ENCODE measurements around the gene PRCD.
"Not testable (repeated sequence)": the region's sequence is repeated elsewhere in the genome, so short reads cannot be mapped to it uniquely, and the experiment has no call there.

The PRCD gene

DNA sequence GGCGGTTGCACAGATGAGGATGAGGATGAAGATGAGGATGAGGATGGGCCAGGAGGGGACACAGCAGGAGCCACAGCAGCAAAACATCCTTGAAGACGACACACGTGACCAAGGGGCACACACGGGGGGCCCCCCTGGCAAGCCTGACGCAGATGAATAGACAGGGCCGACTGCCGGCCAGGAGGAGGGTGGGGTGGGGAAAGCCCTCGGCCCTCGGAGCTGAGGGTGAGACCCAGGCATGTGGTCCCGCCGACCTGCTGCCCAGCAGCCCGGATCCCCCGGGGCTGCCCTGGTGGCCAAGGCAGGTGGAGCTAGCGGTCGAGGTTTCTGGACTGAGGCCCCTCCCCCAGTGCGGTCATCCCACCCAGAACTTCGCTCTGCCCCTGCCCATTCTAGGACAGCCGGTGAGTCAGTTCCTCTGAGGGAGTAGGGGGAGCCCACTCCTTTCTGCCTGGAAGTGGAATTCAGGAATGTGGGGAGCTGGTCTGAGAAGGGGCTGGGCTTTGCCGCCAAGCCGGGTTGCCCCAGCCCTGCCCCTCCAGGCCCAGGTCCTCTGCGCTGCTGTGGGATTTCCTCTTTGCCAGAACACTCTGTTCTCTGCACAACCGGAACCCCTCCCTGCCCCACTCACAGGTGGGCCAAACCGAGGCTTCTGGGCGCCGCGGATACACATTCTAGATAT lies 12.3 kb upstream of the PRCD start:
- DNase-seq (ENCODE audit: low read depth), result no peak

DNA sequence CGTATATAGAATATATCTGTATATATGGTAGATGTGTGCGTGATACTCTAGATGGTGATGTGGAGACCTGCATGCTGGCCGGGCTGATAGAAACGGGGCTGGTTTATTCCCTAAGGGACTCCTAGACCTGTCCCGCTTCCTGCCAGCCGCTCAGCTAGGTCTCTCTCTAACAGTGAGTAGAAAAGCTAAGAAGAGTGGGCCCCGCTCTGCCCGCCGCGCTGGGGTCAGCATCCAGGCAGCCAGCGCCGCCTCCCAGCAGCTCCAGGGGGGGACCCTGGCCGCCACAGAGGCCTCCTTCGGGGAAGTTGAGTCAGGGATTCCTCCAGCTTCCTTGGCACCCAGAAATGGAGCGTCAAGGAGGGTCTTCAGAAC lies 11.7 kb upstream of the PRCD start:
- DNase-seq (ENCODE audit: low read depth), result no peak

DNA sequence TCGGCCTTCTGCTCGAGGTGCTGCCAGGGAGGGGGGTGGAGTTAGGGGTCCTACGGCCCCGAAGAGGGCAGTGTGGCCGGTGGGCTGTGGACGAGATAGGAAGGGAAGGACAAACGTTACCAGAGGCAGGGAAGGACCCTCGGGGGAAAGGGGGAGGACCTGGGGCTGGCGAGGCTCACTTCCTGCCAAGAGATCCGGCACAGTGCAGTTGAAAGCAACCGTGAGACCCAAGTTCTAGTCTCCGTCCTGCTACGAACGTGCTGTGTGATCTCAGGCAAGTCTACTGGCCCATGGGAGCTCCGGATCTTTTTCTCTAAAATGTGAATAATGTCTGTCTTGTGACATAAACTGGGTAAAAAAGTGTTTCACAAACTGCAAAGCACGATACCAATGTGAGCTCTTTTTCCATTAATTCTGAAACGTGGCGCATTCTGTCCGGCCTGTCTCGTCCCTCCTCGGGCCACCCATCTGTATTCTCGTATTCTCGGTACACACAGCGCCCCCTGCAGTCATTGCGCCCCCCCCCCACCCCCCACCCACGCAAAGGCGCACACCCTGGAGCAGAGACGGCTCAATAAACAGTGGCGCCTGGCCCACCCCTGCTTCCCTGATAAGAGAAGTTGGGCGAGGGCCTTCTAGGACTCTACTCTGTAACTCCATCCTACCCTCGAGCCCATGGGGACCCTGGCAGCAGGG lies 11.2 kb upstream of the PRCD start:
- DNase-seq (ENCODE audit: low read depth), result no peak

DNA sequence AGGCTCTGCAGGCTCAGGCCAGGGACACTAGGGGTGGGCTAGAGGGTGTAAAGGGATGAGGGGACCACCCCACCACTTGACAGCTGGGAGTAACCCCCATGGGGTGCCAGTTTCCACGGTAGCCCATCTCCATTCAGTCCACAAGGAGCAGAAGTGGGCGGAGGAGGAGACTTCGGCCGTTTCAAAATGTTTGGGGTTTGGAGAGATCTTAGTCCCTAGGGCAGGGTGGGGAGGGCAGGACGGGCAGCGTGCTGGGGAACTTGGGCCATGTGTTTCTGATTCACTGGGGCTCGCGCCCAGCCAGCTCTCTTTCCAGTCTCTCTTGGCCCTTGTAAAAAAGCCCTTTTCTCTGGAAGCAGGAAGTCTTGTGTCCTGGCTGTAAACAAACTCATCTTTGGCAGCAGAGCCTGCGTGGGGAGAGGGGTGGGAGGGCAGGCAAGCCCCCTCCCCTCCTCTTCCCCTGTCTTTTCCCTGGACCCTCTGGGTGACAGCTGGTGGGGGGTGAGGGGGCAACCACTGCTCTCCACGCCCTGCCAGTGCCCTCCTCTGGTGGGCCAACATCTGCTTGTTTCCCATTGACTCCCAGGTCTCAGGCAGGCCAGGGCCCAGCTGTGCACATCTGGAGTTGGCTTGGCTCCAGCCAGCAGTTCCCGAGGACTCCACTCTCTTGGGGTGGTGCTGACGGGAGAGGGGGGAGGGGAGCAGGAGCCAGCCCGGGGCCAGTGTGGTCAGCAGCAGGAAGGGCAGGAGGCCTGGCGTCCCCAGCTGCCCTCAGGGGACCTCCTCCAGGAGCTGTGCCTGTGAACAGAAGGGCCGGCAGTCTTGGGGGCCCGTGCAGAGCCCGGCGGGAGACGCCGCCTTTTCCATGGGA lies 10.4 kb upstream of the PRCD start:
- peak; percentile 78 for DNase-seq (ENCODE audit: low read depth)

DNA sequence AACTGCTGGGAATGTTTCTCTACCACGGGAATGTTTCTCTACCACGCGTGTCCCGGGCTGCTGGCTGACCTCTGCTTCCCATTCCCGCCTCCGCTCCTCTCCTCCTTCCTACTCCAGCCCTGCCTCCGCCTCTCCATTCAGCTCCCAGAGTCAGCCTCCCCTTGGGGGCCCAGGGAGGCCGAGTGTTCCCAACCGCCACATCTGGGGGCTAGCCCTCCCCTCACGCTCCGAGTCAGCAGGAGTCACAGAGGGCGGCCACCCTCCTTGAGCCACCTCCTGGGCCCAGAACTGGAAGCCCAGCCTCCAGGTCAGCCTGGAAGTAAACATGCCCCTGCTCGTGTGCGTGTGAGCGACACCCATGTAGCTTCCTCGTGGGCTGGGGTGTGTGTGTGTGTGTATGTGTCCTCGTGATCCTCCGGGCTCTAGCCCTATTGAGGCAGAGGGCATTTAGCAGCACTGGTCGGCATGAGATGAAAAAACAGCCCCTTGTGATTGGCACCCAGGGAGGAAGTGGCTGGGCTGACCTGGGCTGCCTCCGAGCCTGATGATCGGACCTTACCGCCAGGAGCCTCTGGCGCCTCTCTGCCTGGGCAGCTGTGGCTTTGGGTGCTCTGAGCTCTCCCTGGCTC lies 9.6 kb upstream of the PRCD start:
- no peak for DNase-seq (ENCODE audit: low read depth)

DNA sequence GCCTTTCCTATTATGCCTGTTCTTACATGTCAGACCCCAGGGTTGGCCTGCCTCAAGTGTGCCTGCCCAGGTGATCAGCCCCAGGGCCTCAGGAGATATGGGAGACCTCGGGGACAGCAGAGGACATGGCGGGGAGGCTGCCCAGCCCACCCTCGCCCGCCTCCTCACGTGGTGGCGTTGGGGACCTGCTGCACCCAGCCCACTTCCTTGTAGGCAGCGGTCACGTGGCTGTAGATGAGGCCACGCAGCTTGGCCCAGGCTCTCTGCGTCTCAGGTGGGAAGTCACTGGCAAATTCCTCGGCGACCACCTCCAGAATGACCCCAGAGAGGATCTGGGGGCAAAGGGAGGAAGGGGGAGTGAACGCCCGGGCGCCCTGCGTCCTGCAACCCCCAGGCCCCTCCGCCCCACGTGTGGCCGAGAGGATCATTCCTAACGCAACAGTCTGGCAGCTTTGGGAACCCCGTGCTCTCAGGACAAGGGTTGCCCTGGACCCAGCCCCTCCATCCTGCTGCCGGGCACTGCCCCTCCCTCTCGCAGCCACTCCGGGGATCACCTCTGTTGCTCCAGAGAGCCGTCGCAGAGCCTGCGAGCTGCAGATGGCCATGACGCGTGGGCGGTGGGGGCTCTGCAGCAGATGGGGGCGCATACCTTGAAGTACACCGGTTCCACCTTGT lies 8.9 kb upstream of the PRCD start:
- DNase-seq (ENCODE audit: low read depth), result no peak

DNA sequence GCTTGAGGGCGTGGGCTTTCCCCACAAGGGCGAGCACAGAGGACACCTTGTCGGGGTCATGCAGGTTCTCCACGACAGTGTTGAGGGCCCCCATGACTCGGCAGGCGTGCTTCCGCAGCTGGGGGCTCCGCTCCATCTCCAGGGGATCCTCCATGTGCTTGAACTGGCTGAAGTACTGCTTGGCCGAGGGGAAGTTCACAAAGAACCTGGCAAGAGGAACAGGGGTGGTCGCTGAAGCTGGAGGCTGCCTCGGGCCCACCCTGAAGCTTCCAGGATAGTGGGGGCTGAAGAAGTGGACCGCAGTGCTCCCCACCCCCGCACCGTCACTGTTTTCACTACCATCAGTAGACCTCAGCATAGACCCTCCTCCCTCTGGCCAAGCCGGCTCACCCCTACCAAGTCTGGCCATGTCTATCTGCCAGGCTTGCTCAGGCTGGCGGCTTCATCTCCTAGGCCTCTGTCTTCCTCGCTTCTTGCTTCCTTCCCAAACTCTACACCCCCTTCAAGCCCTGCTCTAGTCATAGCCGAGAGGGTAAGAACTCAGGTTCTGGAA lies 8.3 kb upstream of the PRCD start:
- no peak for DNase-seq (ENCODE audit: low read depth)

DNA sequence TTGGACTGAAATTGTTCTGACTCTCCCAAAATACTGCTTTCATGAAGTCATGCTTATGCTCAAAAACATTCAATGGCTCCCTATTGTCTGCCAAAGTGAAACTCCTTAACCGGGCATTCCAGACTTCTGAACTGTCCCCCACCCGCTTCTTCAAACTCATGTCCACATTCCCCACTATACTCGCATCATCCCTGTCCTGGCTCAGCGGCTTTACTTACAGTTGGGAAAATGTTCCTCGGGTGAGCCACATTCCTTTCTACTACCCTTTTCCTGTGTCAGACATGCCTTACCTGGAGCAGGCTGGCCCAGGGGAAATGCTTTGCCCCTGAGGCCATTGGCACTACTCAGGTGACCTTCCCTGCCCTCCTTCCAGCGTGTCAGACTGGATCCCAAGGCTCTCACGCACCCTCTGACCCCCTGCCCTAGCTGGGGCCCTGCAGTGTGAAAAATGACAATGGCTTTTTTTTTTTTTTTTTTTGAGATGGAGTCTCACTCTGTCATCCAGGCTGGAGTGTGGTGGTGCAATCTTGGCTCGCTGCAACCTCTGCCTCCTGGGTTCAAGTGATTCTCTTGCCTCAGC lies 7.7 kb upstream of the PRCD start:
- DNase-seq (ENCODE audit: low read depth), result no peak

DNA sequence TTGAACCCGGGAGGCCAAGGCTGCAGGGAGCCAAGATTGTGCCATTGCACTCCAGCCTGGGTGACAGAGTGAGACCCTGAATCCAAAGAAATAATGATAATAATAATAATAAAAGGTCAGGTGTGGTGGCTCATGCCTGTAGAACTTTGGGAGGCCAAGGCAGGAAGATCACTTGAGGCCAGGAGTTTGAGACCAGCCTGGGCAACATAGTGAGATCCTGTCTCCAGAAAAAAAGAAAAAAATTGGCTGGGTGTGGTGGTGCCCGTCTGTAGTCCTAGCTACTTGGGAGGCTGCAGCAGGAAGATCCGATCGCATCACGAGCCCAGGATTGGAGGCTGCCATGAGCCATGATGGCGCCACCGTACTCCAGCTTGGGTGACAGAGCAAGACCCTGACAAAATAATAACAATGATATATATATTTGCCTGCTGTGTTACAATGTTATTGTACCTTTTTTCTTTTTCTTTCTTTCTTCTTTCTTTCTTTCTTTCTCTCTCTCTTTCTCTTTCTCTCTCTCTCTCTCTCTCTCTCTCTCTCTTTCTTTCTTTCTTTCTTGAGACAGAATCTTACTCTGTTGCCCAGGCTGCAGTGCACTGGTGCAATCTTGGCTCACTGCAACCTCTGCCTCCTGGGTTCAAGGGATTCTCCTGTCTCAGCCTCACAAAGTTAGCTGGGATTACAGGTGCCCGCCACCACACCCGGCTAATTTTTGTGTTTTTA lies 6.0 kb upstream of the PRCD start:
- not testable (repeated sequence) for DNase-seq (ENCODE audit: low read depth)

DNA sequence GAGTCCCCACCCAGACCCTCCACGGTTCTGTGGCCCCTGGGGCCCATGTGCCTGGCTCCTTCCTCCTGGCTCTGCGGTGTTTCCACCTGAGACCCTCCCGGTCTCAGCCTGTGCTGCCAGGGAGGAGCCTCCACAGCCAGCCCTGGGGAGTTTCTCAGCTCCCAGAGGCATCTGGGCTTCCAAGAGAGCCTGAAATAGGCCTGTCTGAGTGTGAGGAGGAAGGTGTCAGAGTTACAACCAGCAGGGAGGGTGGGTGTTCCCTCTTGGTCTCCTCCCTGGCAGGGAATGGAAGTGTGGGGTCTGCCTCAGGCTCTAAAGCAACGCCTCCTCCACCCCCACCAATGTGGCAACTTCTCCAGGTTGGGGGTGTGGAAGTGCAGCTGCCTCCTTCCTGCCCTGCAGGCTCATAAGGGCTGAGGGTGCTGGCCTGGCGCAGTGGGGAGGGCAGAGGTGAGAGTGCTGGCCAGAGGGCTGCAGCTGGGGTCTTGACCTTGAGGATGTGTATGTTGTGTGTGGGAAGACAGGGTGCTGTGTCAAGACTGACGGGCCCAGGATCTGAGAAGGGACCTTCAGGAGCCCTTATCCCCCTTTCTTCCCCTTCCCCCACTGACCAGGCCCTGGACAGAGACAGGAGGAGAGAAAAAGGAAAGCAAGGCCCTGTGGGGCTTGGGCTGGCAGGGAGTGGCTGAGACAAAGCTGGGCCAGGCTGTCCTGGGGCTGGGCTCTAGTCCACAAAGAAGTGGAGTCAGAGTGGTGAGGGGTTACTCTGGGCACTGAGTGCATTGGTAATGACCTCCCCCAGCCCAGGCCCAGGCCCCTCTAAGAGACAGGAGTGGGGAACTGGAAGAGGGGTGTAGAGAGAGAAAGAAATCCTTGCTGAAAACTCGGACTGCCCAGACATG lies 4.8 kb upstream of the PRCD start:
- DNase-seq (ENCODE audit: low read depth), result no peak

DNA sequence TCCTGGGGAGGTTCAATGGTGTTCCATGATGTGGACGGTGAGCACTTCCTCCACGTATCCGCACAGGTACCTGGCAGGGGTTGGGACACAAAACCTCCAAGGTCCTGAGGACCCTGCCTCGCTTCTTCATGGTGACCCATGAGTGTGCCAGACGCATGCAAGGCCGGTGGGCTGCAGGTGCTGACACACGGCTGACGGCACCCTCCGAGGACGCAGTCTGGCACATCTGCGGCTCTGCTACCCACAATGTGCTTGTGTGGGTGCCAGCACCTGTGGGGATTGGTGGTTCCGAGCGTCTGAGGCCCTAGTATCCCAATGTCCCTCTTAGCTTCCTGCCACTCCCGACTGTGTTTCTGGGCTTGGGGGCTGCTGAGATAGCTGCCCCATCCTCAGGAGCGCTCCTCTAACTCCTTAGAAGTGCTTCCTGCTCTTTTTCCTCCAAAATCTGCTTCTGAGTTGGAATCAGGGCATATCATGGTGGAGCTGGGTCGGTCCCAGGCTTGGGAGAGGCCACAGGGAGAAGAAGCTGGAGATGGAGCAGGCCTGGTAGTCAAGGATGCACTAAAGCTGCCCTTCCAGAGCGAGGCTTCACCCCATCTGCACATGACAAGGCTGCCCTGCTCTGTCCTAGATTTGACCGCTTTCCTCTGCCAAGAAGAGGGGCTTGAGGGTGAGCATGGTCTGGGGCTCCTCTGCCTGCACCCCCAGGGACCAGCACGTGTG lies 3.9 kb upstream of the PRCD start:
- DNase-seq (ENCODE audit: low read depth), result no peak

DNA sequence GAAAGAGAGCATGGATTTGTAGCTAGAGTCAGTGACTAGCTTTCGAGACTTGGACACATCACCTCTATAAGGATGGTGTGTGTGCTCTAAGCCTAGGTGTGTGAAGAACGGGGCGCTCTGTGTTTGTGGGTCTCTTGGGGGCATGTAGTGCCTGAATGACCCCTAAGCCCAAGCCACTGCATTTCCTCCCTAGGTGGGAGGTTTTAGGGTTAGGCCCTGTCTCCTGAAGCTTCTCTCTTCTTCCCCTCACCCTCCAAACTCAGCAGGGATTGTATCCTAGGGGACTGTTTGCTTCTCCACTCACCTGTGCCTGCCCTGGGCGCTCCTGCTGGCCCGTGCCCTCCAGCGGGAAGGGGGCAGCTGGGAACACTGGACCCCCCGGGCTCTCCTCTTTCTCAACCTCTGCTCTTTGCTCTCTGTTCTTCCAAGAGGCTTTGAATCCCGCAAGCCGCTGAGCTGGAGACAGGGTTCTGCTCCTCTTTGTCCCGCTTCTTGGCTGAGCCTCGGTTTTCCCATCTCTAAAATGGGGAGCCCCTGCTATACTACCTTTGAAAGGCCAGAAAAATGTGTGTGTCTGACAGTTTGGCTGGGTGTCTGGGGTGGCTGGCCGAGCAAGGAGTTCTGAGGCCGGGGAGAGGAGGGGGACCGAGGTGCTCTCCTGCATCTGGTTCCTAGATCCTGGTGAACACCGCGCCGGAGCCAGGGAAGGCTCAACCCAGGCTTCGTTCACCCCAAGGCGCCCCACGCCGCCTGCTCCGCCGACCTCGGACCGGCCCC lies 3.1 kb upstream of the PRCD start:
- no peak for DNase-seq (ENCODE audit: low read depth)

DNA sequence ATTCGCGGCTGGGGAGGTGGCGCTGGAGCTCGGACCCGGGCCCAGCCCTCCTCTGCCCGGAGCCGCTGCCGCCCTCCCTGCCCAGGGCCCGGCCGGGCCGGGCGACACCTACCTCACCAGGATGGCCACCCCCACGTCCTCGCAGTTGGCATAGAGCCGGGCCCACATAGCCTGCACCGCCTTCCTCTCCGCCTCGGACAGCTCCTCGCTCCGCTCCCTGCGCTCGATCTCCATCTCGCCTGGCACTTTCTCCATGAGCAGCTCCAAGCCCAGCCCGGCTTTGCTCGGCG lies 2.6 kb upstream of the PRCD start:
- DNase-seq (ENCODE audit: low read depth), result no peak

DNA sequence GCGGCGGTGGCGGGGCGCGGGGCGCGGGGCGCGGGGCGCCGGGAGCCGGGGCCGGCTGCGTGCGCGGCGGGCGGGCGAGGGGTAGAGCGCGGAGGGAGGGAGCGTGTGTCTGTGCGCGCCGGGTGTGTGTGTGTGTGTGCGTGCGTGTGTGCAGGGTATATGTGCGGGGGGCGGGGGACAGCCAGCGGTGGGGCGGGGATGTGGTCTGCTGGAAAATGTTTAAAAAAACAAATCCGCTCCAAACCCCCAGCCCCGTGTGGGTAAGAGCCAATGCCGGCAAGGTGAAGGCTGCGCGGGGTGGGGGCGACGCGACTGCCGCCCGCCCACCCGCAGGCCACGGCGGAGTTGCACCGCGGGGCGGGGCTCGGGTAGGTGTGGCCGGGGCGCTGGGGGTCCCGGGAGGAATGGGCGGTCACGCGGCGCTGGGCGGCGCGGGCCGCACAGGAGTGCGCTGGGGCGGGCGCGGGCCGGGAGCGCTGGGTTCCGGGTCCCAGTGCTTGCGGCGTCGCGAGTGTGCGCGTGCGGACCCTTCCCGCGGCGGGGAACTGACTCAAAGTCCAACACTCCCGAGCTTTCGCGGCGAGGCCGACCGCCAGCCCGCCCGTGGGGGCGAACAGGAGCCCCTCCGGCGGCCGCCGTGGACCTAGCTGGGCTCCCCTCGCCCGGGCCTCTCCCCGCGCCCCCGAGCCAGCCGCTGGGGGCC lies 2.1 kb upstream of the PRCD start, which contains the start of gene CYGB:
Gene CYGB (minus strand): TSS at position 132 of the 703 bp plus-strand sequence. CDS start 167 bp downstream, outside the sequence.
- no peak for DNase-seq (ENCODE audit: low read depth)

DNA sequence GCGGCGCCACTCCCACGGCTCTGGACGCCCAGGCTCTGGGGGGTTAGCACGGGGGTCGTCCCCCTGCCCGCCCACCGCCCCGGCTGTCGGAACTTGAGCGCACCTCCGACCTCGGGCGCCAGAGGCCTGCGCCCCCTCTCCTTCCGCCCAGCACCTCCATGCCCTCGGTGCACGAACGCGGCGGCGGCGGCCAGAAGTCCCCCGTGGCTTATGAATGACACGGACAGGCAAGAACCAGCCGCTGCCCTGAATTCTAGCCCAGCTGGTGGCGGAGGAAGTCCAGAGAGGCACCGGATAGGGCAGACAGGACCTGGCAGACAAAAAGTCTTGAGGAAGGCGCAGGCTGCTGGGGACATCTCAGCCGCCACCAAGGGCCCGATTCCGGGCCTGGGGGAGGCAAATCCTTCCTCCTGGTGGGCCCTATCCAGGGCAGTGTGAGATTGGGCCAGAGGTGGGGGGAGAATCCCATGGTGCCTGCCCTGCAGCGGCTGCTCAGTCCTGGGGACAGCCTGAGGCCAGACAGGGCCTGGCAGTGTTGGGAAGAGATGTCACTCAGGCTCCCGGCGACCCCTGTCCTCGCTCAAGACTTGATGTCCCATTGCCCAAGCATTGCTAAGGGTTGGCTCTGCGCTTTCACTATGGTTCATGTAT lies 1.4 kb upstream of the PRCD start:
- no peak for DNase-seq (ENCODE audit: low read depth)

DNA sequence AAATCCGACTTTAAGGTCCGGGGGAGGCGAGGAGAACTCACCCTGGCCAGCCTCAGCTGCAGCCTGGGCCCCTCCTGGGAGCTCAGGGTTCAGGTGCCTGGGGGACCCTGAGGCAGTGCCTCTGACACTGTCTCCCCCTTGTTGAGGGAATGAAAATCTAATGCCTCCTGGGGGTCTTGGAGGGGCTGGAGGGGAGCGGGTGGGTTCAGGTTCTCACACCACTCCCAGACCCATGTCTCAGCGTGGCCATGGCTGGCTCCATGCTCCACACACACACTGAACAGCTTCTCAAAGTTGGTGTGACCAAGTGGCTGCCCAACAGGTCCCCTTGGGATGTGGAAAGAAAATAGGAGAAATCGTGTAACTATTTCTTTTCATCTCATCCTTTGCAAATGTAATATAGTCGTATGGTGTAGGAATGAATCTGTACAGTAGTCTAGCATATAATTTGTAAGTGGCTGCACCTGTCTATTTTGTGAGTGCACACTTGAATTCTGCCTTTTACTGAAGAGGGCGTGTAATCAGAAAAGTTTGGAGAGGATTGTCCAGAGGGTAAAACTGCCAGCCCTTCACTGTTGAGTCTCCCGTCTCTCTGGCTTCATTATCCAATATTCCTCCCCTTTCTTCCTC lies 788 bp upstream of the PRCD start:
- no peak for DNase-seq (ENCODE audit: low read depth)

Data from GM04503 (cell line).